Measurements from ENCODE around the gene G6PD. TPM values are rescaled to one million over a fixed set of nuclear protein-coding genes. Genes with fewer than 3 reads are reported as not detected.

Gene G6PD
- total RNA-seq, 1 donor from 2014 or later: 47.7 TPM

DNA sequence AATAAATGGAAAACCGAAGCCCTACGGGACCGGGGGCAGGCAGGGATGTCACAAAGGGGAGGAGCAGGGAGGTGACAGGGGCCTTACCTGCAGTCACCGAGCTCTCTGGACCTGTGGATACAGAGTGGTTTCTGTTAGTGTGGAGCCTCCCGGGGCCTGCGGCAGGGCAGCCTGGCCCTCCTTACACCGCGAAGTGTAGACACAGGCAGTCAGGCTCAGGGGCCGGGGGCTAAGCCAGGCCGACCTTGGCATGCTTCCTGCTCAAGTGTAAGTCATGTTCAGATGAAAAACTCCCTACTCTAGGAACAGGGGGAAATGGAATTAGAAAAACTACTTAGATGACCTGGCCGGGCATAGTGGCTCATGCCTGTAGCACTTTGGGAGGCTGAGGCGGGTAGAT, 34.9 kb downstream of the G6PD start:
- H3K27ac Mint-ChIP-seq: no peak overlapping the region
- no peak for DNase-seq (ENCODE audit: low spot score, unreplicated experiment)
- peaks cover 5% of the 10 kb centered on the region for H3K4me1 Mint-ChIP-seq (ENCODE audit: low read depth)
- H3K9me3 Mint-ChIP-seq (ENCODE audit: low read depth): peaks cover 23% of the 10 kb centered on the region
- TF ChIP-seq, protein P1, sequence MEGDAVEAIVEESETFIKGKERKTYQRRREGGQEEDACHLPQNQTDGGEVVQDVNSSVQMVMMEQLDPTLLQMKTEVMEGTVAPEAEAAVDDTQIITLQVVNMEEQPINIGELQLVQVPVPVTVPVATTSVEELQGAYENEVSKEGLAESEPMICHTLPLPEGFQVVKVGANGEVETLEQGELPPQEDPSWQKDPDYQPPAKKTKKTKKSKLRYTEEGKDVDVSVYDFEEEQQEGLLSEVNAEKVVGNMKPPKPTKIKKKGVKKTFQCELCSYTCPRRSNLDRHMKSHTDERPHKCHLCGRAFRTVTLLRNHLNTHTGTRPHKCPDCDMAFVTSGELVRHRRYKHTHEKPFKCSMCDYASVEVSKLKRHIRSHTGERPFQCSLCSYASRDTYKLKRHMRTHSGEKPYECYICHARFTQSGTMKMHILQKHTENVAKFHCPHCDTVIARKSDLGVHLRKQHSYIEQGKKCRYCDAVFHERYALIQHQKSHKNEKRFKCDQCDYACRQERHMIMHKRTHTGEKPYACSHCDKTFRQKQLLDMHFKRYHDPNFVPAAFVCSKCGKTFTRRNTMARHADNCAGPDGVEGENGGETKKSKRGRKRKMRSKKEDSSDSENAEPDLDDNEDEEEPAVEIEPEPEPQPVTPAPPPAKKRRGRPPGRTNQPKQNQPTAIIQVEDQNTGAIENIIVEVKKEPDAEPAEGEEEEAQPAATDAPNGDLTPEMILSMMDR (IDR thresholded peaks at IDR 0.05; ENCODE audit: unreplicated experiment): no peak
- H3K27me3 Mint-ChIP-seq: no peaks in the 10 kb centered on the region
- no peak overlapping the region for H3K4me3 Mint-ChIP-seq (ENCODE audit: low read depth)
- peaks cover 9% of the 10 kb centered on the region for H3K36me3 Mint-ChIP-seq (ENCODE audit: insufficient read depth)

- no peaks in the 10 kb centered on the region for H3K4me1 Mint-ChIP-seq (ENCODE audit: low read depth)
- peaks cover 11% of the 10 kb centered on the region for H3K36me3 Mint-ChIP-seq (ENCODE audit: insufficient read depth)
- no peak overlapping the region for H3K27ac Mint-ChIP-seq
- no peak overlapping the region for H3K4me3 Mint-ChIP-seq (ENCODE audit: low read depth)
- H3K9me3 Mint-ChIP-seq (ENCODE audit: low read depth): peaks cover 20% of the 10 kb centered on the region
- H3K27me3 Mint-ChIP-seq: no peaks in the 10 kb centered on the region
- TF ChIP-seq, protein P1 (IDR thresholded peaks at IDR 0.05; ENCODE audit: unreplicated experiment): no peak
- no peak for DNase-seq (ENCODE audit: low spot score, unreplicated experiment)
These were observed 37.2 kb downstream of the G6PD start for GRCh38 chrX:154509455-154509854.

GRCh38 chrX:154508384-154508745, 38.3 kb downstream of the G6PD start:
- peaks cover 15% of the 10 kb centered on the region for H3K9me3 Mint-ChIP-seq (ENCODE audit: low read depth)
- DNase-seq (ENCODE audit: low spot score, unreplicated experiment): no peak
- no peaks in the 10 kb centered on the region for H3K27me3 Mint-ChIP-seq
- H3K4me1 Mint-ChIP-seq (ENCODE audit: low read depth): no peaks in the 10 kb centered on the region
- H3K36me3 Mint-ChIP-seq (ENCODE audit: insufficient read depth): peaks cover 9% of the 10 kb centered on the region
- no peak overlapping the region for H3K27ac Mint-ChIP-seq
- H3K4me3 Mint-ChIP-seq (ENCODE audit: low read depth): no peak overlapping the region
- TF ChIP-seq, protein P1 (IDR thresholded peaks at IDR 0.05; ENCODE audit: unreplicated experiment): no peak

DNA sequence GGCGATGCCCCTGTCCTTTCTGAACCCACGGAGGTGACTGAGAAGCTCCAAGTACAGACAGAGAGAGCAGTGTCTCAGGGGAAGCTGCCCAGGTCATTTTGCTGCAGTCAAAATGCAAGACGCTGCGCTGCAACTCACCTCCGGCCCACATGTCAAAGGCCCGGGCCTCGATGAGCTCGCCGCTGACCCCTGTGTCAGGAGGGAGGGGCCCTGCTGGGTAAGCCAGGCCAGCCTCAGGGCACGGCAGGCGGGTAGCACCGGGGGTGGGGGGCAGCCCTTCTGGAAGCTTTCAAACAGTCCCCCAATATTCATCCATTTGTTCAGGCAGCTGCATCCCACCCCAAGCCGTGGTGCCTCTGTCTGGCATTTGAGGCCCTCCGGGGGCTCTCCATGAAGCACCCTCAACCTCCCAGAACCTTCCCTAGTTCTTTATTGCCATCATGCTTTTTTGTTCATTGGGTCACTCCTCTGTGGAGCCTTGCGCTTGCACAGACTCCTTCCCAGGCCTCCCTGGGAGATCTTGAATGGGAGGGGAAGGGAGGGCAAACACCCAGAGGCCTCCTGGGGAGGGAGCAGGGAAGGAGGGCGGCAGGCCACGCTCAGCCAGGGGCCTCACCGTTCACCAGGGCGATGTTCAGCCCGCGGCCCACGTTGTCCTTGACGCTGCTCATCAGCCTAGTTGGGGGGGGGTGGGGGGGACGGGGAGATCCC, 38.8 kb downstream of the G6PD start:
- no peaks in the 10 kb centered on the region for H3K4me1 Mint-ChIP-seq (ENCODE audit: low read depth)
- H3K4me3 Mint-ChIP-seq (ENCODE audit: low read depth): no peak overlapping the region
- no peaks in the 10 kb centered on the region for H3K27me3 Mint-ChIP-seq
- H3K27ac Mint-ChIP-seq: no peak overlapping the region
- no peak for DNase-seq (ENCODE audit: low spot score, unreplicated experiment)
- TF ChIP-seq, protein P1 (IDR thresholded peaks at IDR 0.05; ENCODE audit: unreplicated experiment): no peak
- peaks cover 9% of the 10 kb centered on the region for H3K36me3 Mint-ChIP-seq (ENCODE audit: insufficient read depth)
- peaks cover 15% of the 10 kb centered on the region for H3K9me3 Mint-ChIP-seq (ENCODE audit: low read depth)

- TF ChIP-seq, protein P1 (IDR thresholded peaks at IDR 0.05; ENCODE audit: unreplicated experiment): no peak
- H3K27me3 Mint-ChIP-seq: no peaks in the 10 kb centered on the region
- no peak for DNase-seq (ENCODE audit: low spot score, unreplicated experiment)
- H3K4me1 Mint-ChIP-seq (ENCODE audit: low read depth): no peaks in the 10 kb centered on the region
- H3K4me3 Mint-ChIP-seq (ENCODE audit: low read depth): no peak overlapping the region
- peaks cover 15% of the 10 kb centered on the region for H3K9me3 Mint-ChIP-seq (ENCODE audit: low read depth)
- H3K36me3 Mint-ChIP-seq (ENCODE audit: insufficient read depth): peaks cover 9% of the 10 kb centered on the region
- H3K27ac Mint-ChIP-seq: no peak overlapping the region
These were observed 39.9 kb downstream of the G6PD start for GRCh38 chrX:154506483-154507332.

Data from progenitor cell of endocrine pancreas (in vitro differentiated cells).